Lower leg skin (tissue), 3 donors: ENCODE results near the gene KCNK4.

Source experiments
- POLR2A ChIP-seq, 2 donors: fragments of 450-650 bp; IDR thresholded peaks; one replicate each; pipeline ENCODE4 v1.6.1; 2016 to 2017; ENCODE audit warnings: antibody characterized with exemption in 2 of 2, mild to moderate bottlenecking in 1 of 2, moderate library complexity in 1 of 2
- TF ChIP-seq, protein P1 (sequence below), 3 donors: fragments of 450-650 bp; IDR thresholded peaks; one replicate each; pipeline ENCODE4 v1.5.1; 2016; ENCODE audit warnings: antibody characterized with exemption in 3 of 3, mild to moderate bottlenecking in 3 of 3, moderate library complexity in 2 of 3

GRCh38 chr11:64342869-64343745 lies 52.0 kb downstream of the KCNK4 start:
- TF ChIP-seq POLR2A (IDR thresholded peaks at IDR 0.05), result no peak
- TF ChIP-seq, protein P1, sequence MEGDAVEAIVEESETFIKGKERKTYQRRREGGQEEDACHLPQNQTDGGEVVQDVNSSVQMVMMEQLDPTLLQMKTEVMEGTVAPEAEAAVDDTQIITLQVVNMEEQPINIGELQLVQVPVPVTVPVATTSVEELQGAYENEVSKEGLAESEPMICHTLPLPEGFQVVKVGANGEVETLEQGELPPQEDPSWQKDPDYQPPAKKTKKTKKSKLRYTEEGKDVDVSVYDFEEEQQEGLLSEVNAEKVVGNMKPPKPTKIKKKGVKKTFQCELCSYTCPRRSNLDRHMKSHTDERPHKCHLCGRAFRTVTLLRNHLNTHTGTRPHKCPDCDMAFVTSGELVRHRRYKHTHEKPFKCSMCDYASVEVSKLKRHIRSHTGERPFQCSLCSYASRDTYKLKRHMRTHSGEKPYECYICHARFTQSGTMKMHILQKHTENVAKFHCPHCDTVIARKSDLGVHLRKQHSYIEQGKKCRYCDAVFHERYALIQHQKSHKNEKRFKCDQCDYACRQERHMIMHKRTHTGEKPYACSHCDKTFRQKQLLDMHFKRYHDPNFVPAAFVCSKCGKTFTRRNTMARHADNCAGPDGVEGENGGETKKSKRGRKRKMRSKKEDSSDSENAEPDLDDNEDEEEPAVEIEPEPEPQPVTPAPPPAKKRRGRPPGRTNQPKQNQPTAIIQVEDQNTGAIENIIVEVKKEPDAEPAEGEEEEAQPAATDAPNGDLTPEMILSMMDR (IDR thresholded peaks at IDR 0.05), result no peak
